Measurements from ENCODE around the gene SPARCL1. TPM values are rescaled to one million over a fixed set of nuclear protein-coding genes. Genes with fewer than 3 reads are reported as not detected.

The SPARCL1 gene
- total and polyA plus RNA-seq, 11 donors = 163 to 829 (median 250) TPM

GRCh38 chr4:87565746-87566145 lies 36.6 kb upstream of the SPARCL1 start:
- intact Hi-C loops (cut with DNase I) = no loop called here
- Histone ChIP-seq H3K9me3 (no peaks in the 10 kb centered on the region), H3K4me3 (no peak overlapping the region), H3K36me3 (no peaks in the 10 kb centered on the region), H3K27ac (no peak overlapping the region), H3K4me1 (no peaks in the 10 kb centered on the region), H3K27me3 (no peaks in the 10 kb centered on the region)
- 86 to 89% (median 87%) methylated on average over 4 of the region's 4 CpGs for WGBS, 4 donors
- no peak for ATAC-seq
- TF ChIP-seq POLR2A (IDR thresholded peaks at IDR 0.05) = no peak
- TF ChIP-seq, protein P1, sequence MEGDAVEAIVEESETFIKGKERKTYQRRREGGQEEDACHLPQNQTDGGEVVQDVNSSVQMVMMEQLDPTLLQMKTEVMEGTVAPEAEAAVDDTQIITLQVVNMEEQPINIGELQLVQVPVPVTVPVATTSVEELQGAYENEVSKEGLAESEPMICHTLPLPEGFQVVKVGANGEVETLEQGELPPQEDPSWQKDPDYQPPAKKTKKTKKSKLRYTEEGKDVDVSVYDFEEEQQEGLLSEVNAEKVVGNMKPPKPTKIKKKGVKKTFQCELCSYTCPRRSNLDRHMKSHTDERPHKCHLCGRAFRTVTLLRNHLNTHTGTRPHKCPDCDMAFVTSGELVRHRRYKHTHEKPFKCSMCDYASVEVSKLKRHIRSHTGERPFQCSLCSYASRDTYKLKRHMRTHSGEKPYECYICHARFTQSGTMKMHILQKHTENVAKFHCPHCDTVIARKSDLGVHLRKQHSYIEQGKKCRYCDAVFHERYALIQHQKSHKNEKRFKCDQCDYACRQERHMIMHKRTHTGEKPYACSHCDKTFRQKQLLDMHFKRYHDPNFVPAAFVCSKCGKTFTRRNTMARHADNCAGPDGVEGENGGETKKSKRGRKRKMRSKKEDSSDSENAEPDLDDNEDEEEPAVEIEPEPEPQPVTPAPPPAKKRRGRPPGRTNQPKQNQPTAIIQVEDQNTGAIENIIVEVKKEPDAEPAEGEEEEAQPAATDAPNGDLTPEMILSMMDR (IDR thresholded peaks at IDR 0.05) = no peak
- no peak for DNase-seq

DNA sequence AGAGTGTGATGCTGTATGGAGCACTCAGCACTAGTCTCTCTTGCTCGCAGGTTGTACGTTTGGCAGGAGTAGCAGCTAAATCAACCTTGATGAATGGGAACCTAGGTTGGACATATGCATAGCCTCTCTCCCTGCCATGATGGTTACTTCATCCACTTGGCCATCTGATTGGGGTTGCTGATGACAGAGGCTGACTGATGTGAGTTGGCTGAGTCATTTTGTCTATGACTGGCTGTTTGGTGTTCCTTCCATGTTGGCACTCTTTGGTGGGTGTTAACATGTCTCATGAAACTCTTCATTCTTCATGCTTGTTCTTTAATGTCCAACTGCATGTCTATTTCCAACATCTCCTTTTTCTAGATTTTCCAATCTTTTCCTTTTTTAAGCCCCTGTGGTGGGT lies 31.6 kb upstream of the SPARCL1 start:
- intact Hi-C loops (cut with DNase I) = no loop called here
- ATAC-seq = no peak
- WGBS, 4 donors = 96 to 100% (median 97%) methylated on average over 2 of the region's 2 CpGs
- Histone ChIP-seq H3K4me3 (no peak overlapping the region), H3K27ac (no peak overlapping the region), H3K36me3 (no peaks in the 10 kb centered on the region), H3K9me3 (no peaks in the 10 kb centered on the region), H3K27me3 (no peaks in the 10 kb centered on the region), H3K4me1 (peaks cover 0 to 10% (median 2%) of the 10 kb centered on the region in 12 donors)
- no peak for DNase-seq
- TF ChIP-seq, protein P1 (IDR thresholded peaks at IDR 0.05) = no peak
- no peak for TF ChIP-seq POLR2A (IDR thresholded peaks at IDR 0.05)

DNA sequence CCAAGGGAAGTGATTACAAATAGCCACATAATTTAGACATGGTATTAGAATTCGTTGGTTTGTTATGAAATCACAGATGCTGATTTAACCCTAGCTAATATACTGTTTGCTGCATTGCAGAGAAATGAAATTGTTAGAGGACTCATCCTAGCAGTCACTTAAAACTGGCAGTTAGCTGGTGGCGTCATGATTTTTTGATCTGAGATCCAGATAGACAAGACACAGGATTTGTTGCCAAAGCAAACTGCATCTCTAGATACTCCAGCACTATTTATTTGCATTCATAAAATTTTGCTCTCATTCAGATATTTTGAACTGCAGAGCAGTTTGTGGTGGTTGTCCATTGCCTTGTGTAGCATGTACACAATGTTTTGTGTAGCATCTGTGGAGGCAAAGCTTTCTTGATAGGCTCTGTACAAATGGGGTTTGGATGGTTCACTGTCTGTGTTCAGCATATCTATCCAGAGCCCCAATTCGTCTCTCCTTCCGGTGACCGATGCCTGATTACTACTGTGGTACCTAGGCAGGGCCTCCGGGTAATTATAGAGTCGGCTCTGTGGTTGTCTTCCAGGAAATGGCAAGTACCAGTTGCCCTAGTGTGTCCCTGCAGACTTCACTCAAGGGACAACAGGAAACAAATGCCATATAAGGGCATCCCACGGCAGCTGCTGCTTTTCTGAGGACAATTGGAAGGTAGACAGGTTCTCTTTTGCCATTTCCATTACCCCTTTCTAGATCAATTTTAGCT lies 30.1 kb upstream of the SPARCL1 start:
- intact Hi-C loops (cut with DNase I) = loop anchor here in 2 of 10 donors (10.0 kb wide), 2 partner anchors 96 to 106 kb away; partner anchors contain the start of gene DMP1 (in 1 of the 2)
- peaks cover 0 to 10% (median 2%) of the 10 kb centered on the region in 12 donors for H3K4me1 ChIP-seq
- TF ChIP-seq, protein P1 (IDR thresholded peaks at IDR 0.05) = no peak
- TF ChIP-seq POLR2A (IDR thresholded peaks at IDR 0.05) = no peak
- H3K4me3 ChIP-seq = no peak overlapping the region
- no peak overlapping the region for H3K27ac ChIP-seq
- ATAC-seq (peak in 3 of 4 donors; percentile 63 to 80 (median 65)), DNase-seq (peak in 1 of 5 donors; percentile 12)
- H3K27me3 ChIP-seq = no peaks in the 10 kb centered on the region
- no peaks in the 10 kb centered on the region for H3K36me3 ChIP-seq
- WGBS, 4 donors = 40 to 42% (median 41%) methylated on average over 6 to 8 of the region's 8 CpGs
- H3K9me3 ChIP-seq = no peaks in the 10 kb centered on the region

DNA sequence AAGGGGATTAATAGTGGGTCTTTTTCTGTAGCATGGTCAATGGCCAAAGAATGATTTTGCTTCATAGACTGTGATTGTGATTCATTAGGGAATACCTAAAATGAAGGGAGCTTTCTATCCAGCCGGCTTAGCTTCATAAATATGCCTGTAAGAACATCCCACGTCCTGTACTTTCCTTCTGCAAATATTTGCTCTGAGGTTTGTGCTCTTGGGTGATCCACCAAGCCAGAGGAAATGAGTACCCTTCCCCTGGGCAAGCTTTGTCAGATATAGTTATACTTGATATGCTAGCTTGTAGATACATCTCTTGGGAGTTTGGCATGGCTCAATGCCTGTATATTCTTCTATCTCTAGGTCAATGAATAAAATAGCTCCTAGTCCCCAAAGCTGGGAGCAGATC lies 28.2 kb upstream of the SPARCL1 start:
- ATAC-seq (no peak), DNase-seq (no peak)
- TF ChIP-seq POLR2A (IDR thresholded peaks at IDR 0.05) = no peak
- TF ChIP-seq, protein P1 (IDR thresholded peaks at IDR 0.05) = no peak
- no peaks in the 10 kb centered on the region for H3K9me3 ChIP-seq
- H3K4me1 ChIP-seq = peaks cover 0 to 10% (median 2%) of the 10 kb centered on the region in 12 donors
- intact Hi-C loops (cut with DNase I) = loop anchor here in 2 of 10 donors (10.0 kb wide), 2 partner anchors 97 to 107 kb away; partner anchors contain the start of gene DMP1 (in 1 of the 2)
- 65 to 79% (median 73%) methylated on average over 2 of the region's 2 CpGs for WGBS, 4 donors
- H3K4me3 ChIP-seq = no peak overlapping the region
- no peaks in the 10 kb centered on the region for H3K27me3 ChIP-seq
- H3K36me3 ChIP-seq = no peaks in the 10 kb centered on the region
- H3K27ac ChIP-seq = no peak overlapping the region
